ENCODE measurements around the gene AP3M1.

AP3M1 gene

DNA sequence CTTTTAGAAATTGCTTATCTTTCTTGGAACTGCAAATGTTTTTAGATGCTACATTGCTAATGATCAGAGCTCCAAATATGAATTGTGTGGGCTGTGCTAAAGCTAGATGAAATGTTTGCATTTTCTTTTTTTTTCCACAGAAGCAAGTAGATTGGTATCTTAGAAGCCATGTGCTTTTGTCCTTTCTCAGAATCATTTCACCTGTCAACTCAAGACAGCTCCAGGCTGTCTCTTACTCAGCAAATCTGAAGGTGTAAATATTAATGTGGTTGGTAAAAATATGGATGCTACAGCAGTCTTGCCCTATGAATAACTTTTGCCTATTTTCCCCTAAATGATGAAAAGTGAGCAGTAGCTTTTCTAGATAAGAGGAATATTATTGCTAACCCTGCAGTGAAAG is 41.2 kb downstream of the AP3M1 start:
- ATAC-seq, result no peak
- TF ChIP-seq ESRRG (CRISPR knock-in tag; IDR thresholded peaks at IDR 0.05), result no peak
- TF ChIP-seq TCF4 (CRISPR knock-in tag; IDR thresholded peaks at IDR 0.05; ENCODE audit: borderline replicate concordance), result no peak
- no peak for TF ChIP-seq OSR1 (CRISPR knock-in tag; IDR thresholded peaks at IDR 0.05)
- no peak for TF ChIP-seq ZFP30 (CRISPR knock-in tag; IDR thresholded peaks at IDR 0.05)

DNA sequence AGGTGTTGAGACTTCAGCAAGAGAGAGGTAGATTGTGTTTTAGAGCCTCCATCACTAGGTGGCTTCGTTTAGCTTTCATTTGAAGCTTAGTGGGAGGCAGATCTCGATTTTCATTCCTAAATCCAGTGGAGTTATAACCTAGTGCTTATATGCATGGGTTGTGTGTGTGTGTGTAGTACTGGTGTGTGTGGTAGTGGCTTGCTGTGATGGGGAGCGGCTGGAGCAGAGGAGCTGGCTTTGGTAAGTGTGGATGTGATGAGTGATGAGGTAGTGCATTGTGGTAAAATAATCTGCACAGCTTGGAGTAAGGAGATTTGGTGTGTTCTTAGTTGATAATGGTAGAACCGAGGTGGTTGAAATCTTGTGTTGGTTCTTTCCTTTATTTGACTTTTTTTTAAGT is 43.2 kb downstream of the AP3M1 start:
- ATAC-seq, result peak; percentile 3; the same call in 1 of the 3 replicates
- TF ChIP-seq ZFP30 (CRISPR knock-in tag; IDR thresholded peaks at IDR 0.05) (no peak), ISL1 (CRISPR knock-in tag; IDR thresholded peaks at IDR 0.05) (no peak), SNAI2 (CRISPR knock-in tag; IDR thresholded peaks at IDR 0.05) (no peak), TCF4 (CRISPR knock-in tag; IDR thresholded peaks at IDR 0.05; ENCODE audit: borderline replicate concordance) (no peak), ZC3H10 (CRISPR knock-in tag; IDR thresholded peaks at IDR 0.05) (no peak), ARNTL (CRISPR knock-in tag; IDR thresholded peaks at IDR 0.05; ENCODE audit: borderline replicate concordance, low read depth) (no peak), ZNF565 (CRISPR knock-in tag; conservative IDR thresholded peaks at IDR 0.05; ENCODE audit: low read depth) (no peak), BACH2 (CRISPR knock-in tag; IDR thresholded peaks at IDR 0.05; ENCODE audit: borderline replicate concordance) (no peak), PPARA (CRISPR knock-in tag; IDR thresholded peaks at IDR 0.05; ENCODE audit: borderline replicate concordance) (no peak), GLIS3 (CRISPR knock-in tag; IDR thresholded peaks at IDR 0.05) (no peak), TOX (CRISPR knock-in tag; IDR thresholded peaks at IDR 0.05; ENCODE audit: borderline replicate concordance) (no peak), ESRRG (CRISPR knock-in tag; IDR thresholded peaks at IDR 0.05) (no peak)
- TF ChIP-seq, protein P1, sequence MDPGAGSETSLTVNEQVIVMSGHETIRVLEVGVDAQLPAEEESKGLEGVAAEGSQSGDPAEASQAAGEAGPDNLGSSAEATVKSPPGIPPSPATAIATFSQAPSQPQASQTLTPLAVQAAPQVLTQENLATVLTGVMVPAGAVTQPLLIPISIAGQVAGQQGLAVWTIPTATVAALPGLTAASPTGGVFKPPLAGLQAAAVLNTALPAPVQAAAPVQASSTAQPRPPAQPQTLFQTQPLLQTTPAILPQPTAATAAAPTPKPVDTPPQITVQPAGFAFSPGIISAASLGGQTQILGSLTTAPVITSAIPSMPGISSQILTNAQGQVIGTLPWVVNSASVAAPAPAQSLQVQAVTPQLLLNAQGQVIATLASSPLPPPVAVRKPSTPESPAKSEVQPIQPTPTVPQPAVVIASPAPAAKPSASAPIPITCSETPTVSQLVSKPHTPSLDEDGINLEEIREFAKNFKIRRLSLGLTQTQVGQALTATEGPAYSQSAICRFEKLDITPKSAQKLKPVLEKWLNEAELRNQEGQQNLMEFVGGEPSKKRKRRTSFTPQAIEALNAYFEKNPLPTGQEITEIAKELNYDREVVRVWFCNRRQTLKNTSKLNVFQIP (CRISPR knock-in tag; IDR thresholded peaks at IDR 0.05; ENCODE audit: borderline replicate concordance, low read depth), result no peak
- TF ChIP-seq, protein P2, sequence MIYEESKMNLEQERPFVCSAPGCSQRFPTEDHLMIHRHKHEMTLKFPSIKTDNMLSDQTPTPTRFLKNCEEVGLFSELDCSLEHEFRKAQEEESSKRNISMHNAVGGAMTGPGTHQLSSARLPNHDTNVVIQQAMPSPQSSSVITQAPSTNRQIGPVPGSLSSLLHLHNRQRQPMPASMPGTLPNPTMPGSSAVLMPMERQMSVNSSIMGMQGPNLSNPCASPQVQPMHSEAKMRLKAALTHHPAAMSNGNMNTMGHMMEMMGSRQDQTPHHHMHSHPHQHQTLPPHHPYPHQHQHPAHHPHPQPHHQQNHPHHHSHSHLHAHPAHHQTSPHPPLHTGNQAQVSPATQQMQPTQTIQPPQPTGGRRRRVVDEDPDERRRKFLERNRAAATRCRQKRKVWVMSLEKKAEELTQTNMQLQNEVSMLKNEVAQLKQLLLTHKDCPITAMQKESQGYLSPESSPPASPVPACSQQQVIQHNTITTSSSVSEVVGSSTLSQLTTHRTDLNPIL (CRISPR knock-in tag; IDR thresholded peaks at IDR 0.05; ENCODE audit: low read depth), result no peak
- TF ChIP-seq, protein P3, sequence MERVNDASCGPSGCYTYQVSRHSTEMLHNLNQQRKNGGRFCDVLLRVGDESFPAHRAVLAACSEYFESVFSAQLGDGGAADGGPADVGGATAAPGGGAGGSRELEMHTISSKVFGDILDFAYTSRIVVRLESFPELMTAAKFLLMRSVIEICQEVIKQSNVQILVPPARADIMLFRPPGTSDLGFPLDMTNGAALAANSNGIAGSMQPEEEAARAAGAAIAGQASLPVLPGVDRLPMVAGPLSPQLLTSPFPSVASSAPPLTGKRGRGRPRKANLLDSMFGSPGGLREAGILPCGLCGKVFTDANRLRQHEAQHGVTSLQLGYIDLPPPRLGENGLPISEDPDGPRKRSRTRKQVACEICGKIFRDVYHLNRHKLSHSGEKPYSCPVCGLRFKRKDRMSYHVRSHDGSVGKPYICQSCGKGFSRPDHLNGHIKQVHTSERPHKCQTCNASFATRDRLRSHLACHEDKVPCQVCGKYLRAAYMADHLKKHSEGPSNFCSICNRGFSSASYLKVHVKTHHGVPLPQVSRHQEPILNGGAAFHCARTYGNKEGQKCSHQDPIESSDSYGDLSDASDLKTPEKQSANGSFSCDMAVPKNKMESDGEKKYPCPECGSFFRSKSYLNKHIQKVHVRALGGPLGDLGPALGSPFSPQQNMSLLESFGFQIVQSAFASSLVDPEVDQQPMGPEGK (CRISPR knock-in tag; IDR thresholded peaks at IDR 0.05; ENCODE audit: borderline replicate concordance), result no peak
- TF ChIP-seq, protein P4, sequence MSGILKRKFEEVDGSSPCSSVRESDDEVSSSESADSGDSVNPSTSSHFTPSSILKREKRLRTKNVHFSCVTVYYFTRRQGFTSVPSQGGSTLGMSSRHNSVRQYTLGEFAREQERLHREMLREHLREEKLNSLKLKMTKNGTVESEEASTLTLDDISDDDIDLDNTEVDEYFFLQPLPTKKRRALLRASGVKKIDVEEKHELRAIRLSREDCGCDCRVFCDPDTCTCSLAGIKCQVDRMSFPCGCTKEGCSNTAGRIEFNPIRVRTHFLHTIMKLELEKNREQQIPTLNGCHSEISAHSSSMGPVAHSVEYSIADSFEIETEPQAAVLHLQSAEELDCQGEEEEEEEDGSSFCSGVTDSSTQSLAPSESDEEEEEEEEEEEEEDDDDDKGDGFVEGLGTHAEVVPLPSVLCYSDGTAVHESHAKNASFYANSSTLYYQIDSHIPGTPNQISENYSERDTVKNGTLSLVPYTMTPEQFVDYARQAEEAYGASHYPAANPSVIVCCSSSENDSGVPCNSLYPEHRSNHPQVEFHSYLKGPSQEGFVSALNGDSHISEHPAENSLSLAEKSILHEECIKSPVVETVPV (CRISPR knock-in tag; IDR thresholded peaks at IDR 0.05), result no peak

DNA sequence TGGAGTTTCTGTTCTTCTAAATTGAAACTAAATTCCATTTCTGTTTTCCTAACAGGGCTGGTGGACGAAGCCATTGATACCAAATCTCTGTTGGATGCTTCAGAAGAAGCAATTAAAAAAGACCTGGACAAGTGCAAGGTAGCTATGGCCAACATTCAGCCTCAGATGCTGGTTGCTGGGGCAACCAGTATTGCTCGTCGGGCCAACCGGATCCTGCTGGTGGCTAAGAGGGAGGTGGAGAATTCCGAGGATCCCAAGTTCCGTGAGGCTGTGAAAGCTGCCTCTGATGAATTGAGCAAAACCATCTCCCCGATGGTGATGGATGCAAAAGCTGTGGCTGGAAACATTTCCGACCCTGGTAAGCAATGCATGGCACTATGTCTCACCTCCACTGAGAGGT is 45.6 kb downstream of the AP3M1 start:
- TF ChIP-seq TOX (CRISPR knock-in tag; IDR thresholded peaks at IDR 0.05; ENCODE audit: borderline replicate concordance), result no peak
- no peak for TF ChIP-seq ESRRG (CRISPR knock-in tag; IDR thresholded peaks at IDR 0.05)
- TF ChIP-seq, protein P5, sequence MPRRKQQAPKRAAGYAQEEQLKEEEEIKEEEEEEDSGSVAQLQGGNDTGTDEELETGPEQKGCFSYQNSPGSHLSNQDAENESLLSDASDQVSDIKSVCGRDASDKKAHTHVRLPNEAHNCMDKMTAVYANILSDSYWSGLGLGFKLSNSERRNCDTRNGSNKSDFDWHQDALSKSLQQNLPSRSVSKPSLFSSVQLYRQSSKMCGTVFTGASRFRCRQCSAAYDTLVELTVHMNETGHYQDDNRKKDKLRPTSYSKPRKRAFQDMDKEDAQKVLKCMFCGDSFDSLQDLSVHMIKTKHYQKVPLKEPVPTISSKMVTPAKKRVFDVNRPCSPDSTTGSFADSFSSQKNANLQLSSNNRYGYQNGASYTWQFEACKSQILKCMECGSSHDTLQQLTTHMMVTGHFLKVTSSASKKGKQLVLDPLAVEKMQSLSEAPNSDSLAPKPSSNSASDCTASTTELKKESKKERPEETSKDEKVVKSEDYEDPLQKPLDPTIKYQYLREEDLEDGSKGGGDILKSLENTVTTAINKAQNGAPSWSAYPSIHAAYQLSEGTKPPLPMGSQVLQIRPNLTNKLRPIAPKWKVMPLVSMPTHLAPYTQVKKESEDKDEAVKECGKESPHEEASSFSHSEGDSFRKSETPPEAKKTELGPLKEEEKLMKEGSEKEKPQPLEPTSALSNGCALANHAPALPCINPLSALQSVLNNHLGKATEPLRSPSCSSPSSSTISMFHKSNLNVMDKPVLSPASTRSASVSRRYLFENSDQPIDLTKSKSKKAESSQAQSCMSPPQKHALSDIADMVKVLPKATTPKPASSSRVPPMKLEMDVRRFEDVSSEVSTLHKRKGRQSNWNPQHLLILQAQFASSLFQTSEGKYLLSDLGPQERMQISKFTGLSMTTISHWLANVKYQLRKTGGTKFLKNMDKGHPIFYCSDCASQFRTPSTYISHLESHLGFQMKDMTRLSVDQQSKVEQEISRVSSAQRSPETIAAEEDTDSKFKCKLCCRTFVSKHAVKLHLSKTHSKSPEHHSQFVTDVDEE (CRISPR knock-in tag; IDR thresholded peaks at IDR 0.05), result no peak
- no peak for TF ChIP-seq ISL1 (CRISPR knock-in tag; IDR thresholded peaks at IDR 0.05)
- no peak for TF ChIP-seq ZNF565 (CRISPR knock-in tag; conservative IDR thresholded peaks at IDR 0.05; ENCODE audit: low read depth)

DNA sequence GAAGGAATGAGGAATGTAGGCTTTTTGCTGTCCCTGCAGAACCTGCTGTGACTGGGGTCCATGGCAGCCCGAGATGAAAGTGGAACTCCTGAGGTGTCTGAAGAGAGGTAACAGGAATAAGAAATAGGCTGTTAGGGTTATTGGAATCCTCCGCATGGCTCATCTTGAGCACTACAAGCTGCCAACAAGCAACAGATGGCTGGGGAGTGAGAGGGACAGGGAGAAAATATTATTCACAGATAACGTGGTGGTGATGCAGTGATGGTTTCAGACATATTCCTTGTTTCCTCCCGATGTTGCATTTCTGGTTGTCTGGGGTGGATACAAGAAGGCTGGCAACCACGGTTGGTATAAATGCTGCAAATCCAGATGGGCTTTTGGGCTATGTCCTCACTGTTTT is 46.1 kb downstream of the AP3M1 start:
- ATAC-seq, result no peak
- no peak for TF ChIP-seq ARNTL (CRISPR knock-in tag; IDR thresholded peaks at IDR 0.05; ENCODE audit: borderline replicate concordance, low read depth)
- TF ChIP-seq TOX (CRISPR knock-in tag; IDR thresholded peaks at IDR 0.05; ENCODE audit: borderline replicate concordance), result no peak
- TF ChIP-seq, protein P2 (CRISPR knock-in tag; IDR thresholded peaks at IDR 0.05; ENCODE audit: low read depth), result no peak
- TF ChIP-seq SNAI2 (CRISPR knock-in tag; IDR thresholded peaks at IDR 0.05), result no peak
- TF ChIP-seq, protein P5 (CRISPR knock-in tag; IDR thresholded peaks at IDR 0.05), result no peak
- no peak for TF ChIP-seq CSDC2 (CRISPR knock-in tag; IDR thresholded peaks at IDR 0.05)
- TF ChIP-seq, protein P4 (CRISPR knock-in tag; IDR thresholded peaks at IDR 0.05), result no peak
- TF ChIP-seq ISL1 (CRISPR knock-in tag; IDR thresholded peaks at IDR 0.05), result no peak
- TF ChIP-seq ZFP3 (CRISPR knock-in tag; IDR thresholded peaks at IDR 0.05), result no peak

More for the DNA sequence above, 45.6 kb downstream of the AP3M1 start:
- no peak for ATAC-seq
